HG02623 (cell line): ENCODE data around the gene FBLN5.
A peak's percentile ranks its signal among the peaks of the same experiment; 100 is the strongest.
"Not testable (repeated sequence)": the region's sequence is repeated elsewhere in the genome, so short reads cannot be mapped to it uniquely, and the experiment has no call there.

ENCODE experiments used
- ATAC-seq: cut with Tn5 transposase; IDR thresholded peaks from one replicate; pipeline ENCODE4 v1.9.1; 2021; ENCODE audit warnings: moderate library complexity; ENCODE audit not compliant: unreplicated experiment

FBLN5 gene

DNA sequence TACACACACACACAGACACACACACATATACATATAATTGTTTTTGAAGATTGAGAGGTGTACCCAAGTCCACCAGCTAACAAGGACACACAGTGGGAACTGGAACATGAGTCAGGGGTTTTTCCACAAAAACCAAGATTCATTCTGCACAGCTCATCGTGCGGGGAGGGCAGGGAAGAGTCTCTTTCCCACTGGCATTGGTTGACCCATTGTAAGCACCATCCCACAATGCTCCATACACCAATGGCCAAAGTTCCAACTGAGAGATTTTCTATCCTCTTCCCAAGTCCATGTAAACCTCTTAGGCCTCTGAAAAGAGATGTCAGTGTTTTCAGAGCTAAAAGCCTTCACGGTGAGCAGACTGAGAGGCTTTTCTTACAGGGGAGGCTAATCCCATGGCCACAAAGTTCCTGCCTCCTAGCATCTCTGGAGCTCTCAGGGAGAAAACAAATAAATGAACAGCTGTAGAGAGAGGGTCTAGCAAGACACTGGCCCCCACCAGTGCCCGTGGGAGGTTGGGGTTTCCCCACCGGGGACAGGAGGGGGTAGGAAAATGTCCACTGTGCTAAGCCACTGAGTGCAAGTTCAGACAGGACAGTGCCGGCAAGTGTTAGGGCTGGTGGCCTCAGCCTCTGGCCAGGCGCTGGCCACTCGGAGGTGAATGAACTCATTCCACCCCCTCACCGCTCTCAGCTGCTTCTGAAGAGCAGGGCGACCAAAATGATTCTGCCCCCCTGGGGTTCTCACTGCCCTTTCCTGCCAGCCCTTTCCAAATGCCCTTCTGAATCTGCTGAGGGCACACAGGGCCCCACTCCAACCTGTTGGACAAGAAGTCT is 58.6 kb downstream of the FBLN5 start:
- no peak for ATAC-seq

DNA sequence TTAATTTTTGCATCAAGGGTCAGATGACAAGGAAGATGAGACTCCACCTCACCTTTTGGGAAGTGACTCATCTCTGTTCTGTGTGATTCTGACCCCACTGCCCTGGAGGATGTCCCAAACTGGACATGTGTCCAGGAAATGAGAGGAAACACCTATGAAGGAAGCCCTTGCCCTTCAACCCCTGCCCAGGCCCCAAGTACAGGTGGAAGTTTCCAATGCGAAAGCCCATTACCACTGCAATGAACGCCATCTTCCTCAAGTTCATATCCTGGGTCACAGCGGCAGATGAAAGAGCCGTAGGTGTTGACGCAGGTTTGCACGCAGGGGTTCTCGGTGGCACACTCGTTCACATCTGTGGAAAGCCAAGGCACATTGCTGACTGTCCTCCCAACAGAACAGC is 60.5 kb downstream of the FBLN5 start:
- ATAC-seq, result no peak

DNA sequence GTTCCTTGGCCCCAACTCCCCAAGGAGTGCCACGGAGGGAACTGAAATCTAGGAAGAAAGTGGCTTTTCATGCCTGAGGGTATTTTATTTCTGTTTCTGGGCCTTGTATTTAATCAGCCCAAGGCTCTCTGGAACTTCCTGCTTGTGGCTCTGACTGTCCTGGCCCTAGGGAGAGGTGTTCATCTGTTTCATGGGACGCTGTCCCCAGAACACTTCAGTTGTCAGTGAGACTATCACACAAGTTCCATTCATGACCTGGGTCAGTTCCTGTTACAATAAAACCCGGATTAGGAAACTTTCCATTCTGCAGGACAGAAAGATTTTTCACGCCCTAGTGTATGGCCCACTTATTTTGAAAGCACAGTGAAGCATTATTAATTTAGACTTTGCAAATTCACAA is 61.7 kb downstream of the FBLN5 start:
- no peak for ATAC-seq

GRCh38 chr14:91885113-91885712 is 62.3 kb downstream of the FBLN5 start:
- ATAC-seq, result no peak

- ATAC-seq, result no peak
Observed at GRCh38 chr14:91884664-91885063, 62.8 kb downstream of the FBLN5 start.

DNA sequence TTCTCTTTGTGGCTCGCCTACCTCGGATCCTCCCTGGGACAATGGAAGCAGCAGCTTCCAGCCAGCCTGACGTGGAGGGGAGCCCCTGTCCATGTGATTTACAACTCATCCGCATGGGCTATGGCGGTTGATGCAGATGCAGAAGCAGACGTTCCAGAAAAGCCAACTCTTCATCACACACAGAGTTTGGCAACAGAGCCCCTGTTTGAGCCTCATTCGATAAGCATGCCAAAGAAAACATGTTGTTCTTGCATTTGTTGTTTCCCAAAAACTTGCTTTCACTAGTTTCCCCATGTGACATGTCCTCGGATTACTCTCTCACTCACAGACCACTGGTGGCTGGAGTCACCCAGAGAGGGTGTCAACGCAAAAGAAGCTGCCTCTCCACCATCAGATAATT is 63.7 kb downstream of the FBLN5 start:
- ATAC-seq, result no peak

- no peak for ATAC-seq
Observed at GRCh38 chr14:91882776-91883175, 64.7 kb downstream of the FBLN5 start.

DNA sequence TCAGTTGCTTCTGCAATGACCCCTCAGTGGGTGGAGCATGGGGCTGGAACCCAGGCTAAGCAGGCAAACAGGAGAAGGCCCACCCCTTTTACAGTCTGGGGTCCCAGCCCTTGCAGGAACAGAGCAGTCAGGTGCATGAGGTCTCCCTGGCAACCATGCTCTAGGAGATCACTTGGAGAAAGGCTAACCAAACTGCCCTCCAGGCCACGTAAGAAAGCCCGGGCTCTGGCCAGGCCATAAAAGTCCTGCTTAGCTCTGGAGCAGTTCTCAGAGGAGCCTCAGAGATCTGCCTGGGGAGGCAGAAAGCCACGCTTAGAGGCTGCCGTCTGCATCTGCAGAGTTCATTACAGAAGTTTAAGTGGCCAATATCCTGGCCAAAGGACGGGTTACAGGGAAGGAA is 65.1 kb downstream of the FBLN5 start:
- no peak for ATAC-seq

DNA sequence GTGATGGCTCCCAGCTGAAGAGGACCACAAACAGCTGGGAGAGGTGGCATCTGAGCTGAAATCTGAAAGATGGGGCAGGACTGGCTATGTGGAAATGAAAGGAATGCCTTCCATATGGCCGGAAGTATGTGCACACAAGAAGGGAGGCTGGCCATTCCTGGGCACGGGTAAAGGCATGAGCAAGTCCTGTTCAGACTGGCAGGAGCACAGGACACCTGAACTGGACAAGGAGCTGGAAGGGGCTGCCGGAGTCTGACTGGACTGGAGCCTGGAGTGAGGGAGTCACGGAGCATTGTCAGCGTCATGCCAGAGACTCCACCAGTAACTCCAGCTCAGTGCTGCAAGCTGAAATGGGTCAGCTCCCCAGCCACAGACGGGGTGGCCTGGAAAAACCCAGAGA is 68.3 kb downstream of the FBLN5 start:
- no peak for ATAC-seq

DNA sequence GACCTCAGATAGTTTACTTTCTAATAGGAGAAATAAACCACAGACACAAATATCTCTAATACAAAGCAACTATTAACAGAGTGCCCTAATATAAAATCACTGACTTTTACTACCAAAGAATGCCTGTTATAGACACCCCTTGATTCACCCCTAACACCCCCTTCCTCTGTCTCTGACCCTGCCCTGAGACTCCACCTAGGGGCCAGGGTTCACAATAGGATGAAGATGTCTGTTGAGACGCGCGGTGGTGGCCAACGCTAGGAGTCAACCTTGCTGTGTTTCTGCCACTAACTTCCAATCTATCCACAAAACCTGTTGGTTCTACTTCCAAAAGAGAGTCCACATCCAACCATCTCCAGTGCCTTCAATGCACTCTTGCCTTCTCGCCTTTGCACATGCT is 69.2 kb downstream of the FBLN5 start:
- ATAC-seq, result no peak

GRCh38 chr14:91877376-91877915 is 70.0 kb downstream of the FBLN5 start:
- ATAC-seq, result no peak

DNA sequence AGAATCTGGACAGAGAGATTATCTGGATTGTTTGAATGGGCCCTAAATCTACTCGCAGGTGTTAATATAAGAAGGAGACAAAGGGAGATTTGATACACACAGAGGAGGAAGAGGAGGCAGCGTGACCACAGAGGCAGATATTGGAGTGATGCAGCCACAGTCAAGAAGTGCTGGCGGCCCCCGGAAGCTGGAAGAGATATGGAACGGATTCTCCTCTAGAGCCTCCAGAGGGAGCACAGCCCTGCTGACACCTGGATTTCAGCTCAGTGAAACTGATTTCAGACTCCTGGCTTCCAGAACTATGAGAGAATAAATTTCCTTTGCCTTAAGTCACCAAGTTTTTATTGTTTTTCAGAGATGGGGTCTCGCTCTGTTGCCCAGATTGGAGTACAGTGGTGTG is 71.0 kb downstream of the FBLN5 start:
- ATAC-seq, result no peak

GRCh38 chr14:91875525-91876286 is 71.8 kb downstream of the FBLN5 start:
- ATAC-seq, result no peak

DNA sequence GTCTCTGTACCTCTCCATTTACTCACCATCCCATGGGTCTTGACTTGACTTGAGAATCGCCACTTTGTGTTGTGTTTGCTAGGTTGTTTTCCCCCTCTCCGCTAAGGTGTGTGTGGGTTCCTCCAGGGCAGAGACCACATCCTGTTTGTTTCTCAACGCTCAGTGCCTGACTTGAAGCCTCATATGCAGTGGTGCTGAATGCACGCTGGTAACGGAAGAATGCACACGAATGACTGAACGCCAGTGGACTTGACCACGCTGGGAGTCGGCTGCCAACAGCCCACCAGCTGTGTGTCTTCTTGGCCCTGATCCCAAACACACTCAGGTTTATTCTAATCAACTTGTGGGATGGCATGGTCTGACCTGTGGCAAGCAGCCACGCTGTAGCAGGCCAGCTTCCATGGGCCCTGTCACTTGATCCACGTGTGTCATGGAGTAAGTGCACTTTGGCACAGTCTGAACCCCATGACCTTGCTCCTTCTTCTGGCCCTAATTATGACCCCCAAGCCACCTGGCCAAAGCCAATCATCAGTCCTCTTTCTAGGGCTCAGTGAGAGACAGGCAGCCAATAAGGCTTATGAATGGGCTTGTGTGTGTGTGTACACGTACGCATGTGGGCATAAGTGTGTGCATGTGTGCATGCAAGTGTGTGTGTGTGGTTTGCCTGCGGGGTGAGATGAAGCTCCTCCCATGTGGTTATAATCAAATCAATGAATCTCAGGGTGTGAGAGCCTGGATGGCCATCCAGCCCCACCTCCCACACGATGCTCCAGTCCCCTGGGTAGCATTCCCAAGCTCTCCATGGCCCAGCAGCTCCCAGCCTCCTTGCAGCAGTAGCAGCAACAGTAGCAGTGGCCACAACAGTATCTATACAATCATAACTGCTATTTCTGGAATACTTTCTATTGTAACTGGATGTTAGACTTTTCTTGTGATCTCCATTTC is 73.8 kb downstream of the FBLN5 start:
- peak; percentile 85 for ATAC-seq

- ATAC-seq, result no peak
Observed at GRCh38 chr14:91872517-91873470, 74.7 kb downstream of the FBLN5 start.

- no peak for ATAC-seq
Observed at GRCh38 chr14:91872011-91872501, 75.4 kb downstream of the FBLN5 start.

GRCh38 chr14:91871401-91871800 is 76.1 kb downstream of the FBLN5 start:
- not testable (repeated sequence) for ATAC-seq

GRCh38 chr14:91870890-91871289 is 76.6 kb downstream of the FBLN5 start:
- no peak for ATAC-seq

DNA sequence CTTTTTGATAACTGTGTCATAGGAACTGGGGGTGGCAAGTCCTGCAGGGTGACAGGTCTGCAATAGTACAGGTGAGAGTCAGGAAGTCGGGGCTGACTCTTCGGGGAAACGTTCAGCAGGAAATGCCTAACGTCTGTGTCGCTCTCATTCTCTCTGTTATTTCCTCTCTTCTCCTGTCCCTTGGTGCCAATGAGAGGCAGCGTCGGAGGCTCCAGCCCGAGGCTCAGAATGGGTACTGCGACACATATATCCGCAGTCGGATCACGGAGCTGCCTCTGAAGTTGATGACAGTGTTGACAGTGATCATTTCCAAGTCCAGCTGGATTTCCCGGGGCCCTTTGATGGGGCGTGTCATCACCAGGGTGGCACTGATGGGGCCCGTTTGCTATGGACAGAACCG is 77.5 kb downstream of the FBLN5 start:
- ATAC-seq, result no peak
